ENCODE results near the gene CCBE1. TPM values are rescaled to one million over a fixed set of nuclear protein-coding genes. Genes with fewer than 3 reads are reported as not detected.

Gene CCBE1
- polyA plus RNA-seq, 1 of the 3 experiments (the other 2 are of a cell fraction), result 5.0 TPM

GRCh38 chr18:59540780-59541179, 156.4 kb downstream of the CCBE1 start (continued):
- TF ChIP-seq TEAD4 (IDR thresholded peaks at IDR 0.05; ENCODE audit: borderline replicate concordance, insufficient read depth), result no peak
- no peak for TF ChIP-seq PBX3 (IDR thresholded peaks at IDR 0.05)
- no peak for TF ChIP-seq YY1 (IDR thresholded peaks at IDR 0.05; ENCODE audit: low read depth)
- TF ChIP-seq FOXM1 (IDR thresholded peaks at IDR 0.05; ENCODE audit: low read depth), result no peak
- no peak for TF ChIP-seq FOXJ3 (CRISPR knock-in tag; IDR thresholded peaks at IDR 0.05)
- no peak for TF ChIP-seq RCOR1 (IDR thresholded peaks at IDR 0.05; ENCODE audit: low read length)
- no peak for TF ChIP-seq CHD2 (IDR thresholded peaks at IDR 0.05; ENCODE audit: low read length, partially characterized antibody)
- no peak for TF ChIP-seq POLR2AphosphoS5 (IDR thresholded peaks at IDR 0.05; ENCODE audit: low read depth, low read length)

GRCh38 chr18:59540346-59540745, 156.9 kb downstream of the CCBE1 start:
- H3K27ac ChIP-seq (ENCODE audit: low read depth in 2 of 2, low read length in 1 of 2), result no peak overlapping the region
- no peaks in the 10 kb centered on the region for H3F3A ChIP-seq (replicated peaks; ENCODE audit: insufficient read depth)
- H3K4me1 ChIP-seq (ENCODE audit: control insufficient read depth in 1 of 2, insufficient read depth in 2 of 2, low read depth in 1 of 2, low read length in 1 of 2), result peaks cover 0 to 2% of the 10 kb centered on the region in 2 experiments; a peak in 1 of 4 replicates
- no peaks in the 10 kb centered on the region for H3K9me2 ChIP-seq
- H3K27me3 ChIP-seq (ENCODE audit: insufficient read depth), result no peaks in the 10 kb centered on the region
- no peak overlapping the region for H3K4me3 ChIP-seq (ENCODE audit: low read depth in 2 of 2, low read length in 1 of 2)
- no peak overlapping the region for H3K9ac ChIP-seq
- no peak overlapping the region for H2AFZ ChIP-seq (ENCODE audit: low read depth)
- no peak overlapping the region for H3K4me2 ChIP-seq
- H4K20me1 ChIP-seq (ENCODE audit: insufficient read depth), result no peaks in the 10 kb centered on the region
- H3K36me3 ChIP-seq (replicated peaks in 1 of 2; ENCODE audit: control insufficient read depth in 1 of 2, insufficient read depth in 2 of 2, low read length in 1 of 2), result peaks cover 0 to 5% of the 10 kb centered on the region in 2 experiments
- ChIA-PET POLR2A (no interaction called here), CTCF (no interaction called here)
- DNase-seq, result no peak
- no peak for TF ChIP-seq YY1 (IDR thresholded peaks at IDR 0.05; ENCODE audit: low read depth)
- TF ChIP-seq EP300 (IDR thresholded peaks at IDR 0.05; ENCODE audit: borderline replicate concordance in 1 of 2, low read depth in 1 of 2, low read length in 1 of 2), result no peak
- TF ChIP-seq PBX3 (IDR thresholded peaks at IDR 0.05), result no peak
- no peak for TF ChIP-seq IRF3 (IDR thresholded peaks at IDR 0.05; ENCODE audit: low read depth, low read length)
- TF ChIP-seq MXI1 (IDR thresholded peaks at IDR 0.05; ENCODE audit: low read depth, low read length), result no peak
- TF ChIP-seq CHD2 (IDR thresholded peaks at IDR 0.05; ENCODE audit: low read length, partially characterized antibody), result no peak
- no peak for TF ChIP-seq FOXM1 (IDR thresholded peaks at IDR 0.05; ENCODE audit: low read depth)
- TF ChIP-seq NFIC (IDR thresholded peaks at IDR 0.05; ENCODE audit: borderline replicate concordance), result no peak
- no peak for TF ChIP-seq MEF2A (IDR thresholded peaks at IDR 0.05; ENCODE audit: borderline replicate concordance, low read depth)
- no peaks in the 10 kb centered on the region for H3K9me3 ChIP-seq
- H3K79me2 ChIP-seq (ENCODE audit: insufficient read depth), result no peaks in the 10 kb centered on the region
